Neuronal stem cell (in vitro differentiated cells): Measurements from ENCODE around the gene STXBP6.

Source experiments
- DNase-seq: peaks from one replicate; pipeline ENCODE4 v3.0.0-alpha.2; 2013; ENCODE audit warnings: low spot score
- H2AFZ ChIP-seq: one replicate; pipeline ENCODE4 v1.6.1; 2013; ENCODE audit warnings: mild to moderate bottlenecking, low read length, inconsistent platforms
- H2AK5ac ChIP-seq: 2 replicates; pipeline ENCODE4 v1.6.1; 2013; ENCODE audit warnings: low read depth, mild to moderate bottlenecking, inconsistent platforms, low read length, moderate library complexity, mixed read lengths
- H2BK120ac ChIP-seq: 2 replicates; pipeline ENCODE4 v1.6.1; 2013; ENCODE audit warnings: low read depth, mild to moderate bottlenecking, inconsistent platforms, low read length, moderate library complexity, mixed read lengths
- H2BK12ac ChIP-seq: one replicate; pipeline ENCODE4 v1.6.1; 2013; ENCODE audit warnings: low read length, inconsistent platforms
- H2BK15ac ChIP-seq: 2 replicates; pipeline ENCODE4 v1.6.1; 2013; ENCODE audit warnings: mild to moderate bottlenecking, low read length, inconsistent platforms, mixed read lengths
- H2BK5ac ChIP-seq: one replicate; pipeline ENCODE4 v1.6.1; 2013; ENCODE audit warnings: inconsistent platforms, mild to moderate bottlenecking, low read length, moderate library complexity
- H3K14ac ChIP-seq: one replicate; pipeline ENCODE4 v1.6.1; 2013; ENCODE audit warnings: low read length, inconsistent platforms
- H3K18ac ChIP-seq: 2 replicates; pipeline ENCODE4 v1.6.1; 2013; ENCODE audit warnings: low read length, inconsistent platforms
- H3K23ac ChIP-seq: 2 replicates; pipeline ENCODE4 v1.6.1; 2013; ENCODE audit warnings: low read depth, mild to moderate bottlenecking, mixed read lengths, low read length, inconsistent platforms; ENCODE audit not compliant: poor library complexity
- H3K27ac ChIP-seq: replicated peaks from 3 replicates; pipeline ENCODE4 v1.5.1; 2013; ENCODE audit warnings: low read length, inconsistent platforms
- H3K27me3 ChIP-seq, 3 experiments: 2 replicates each; pipeline ENCODE4 v1.6.1; 2013; ENCODE audit warnings: low read length in 3 of 3, mild to moderate bottlenecking in 2 of 3, inconsistent platforms in 1 of 3, low read depth in 1 of 3, mixed read lengths in 1 of 3, moderate library complexity in 1 of 3; ENCODE audit not compliant: control insufficient read depth in 3 of 3, insufficient read depth in 3 of 3
- H3K36me3 ChIP-seq, 2 donors: replicated peaks in 1 of 2; 2 replicates each; pipeline ENCODE4 v1.6.1; 2013; ENCODE audit warnings: low read length in 2 of 2; ENCODE audit not compliant: control insufficient read depth in 2 of 2, insufficient read depth in 2 of 2
- H3K4ac ChIP-seq: 2 replicates; pipeline ENCODE4 v1.6.1; 2013; ENCODE audit warnings: inconsistent platforms, mild to moderate bottlenecking, low read length, moderate library complexity
- H3K4me1 ChIP-seq, 2 donors: 1 replicate in 1 of 2; 2 replicates in 1 of 2; pipeline ENCODE4 v1.6.1; 2013; ENCODE audit warnings: low read length in 2 of 2, low read depth in 1 of 2; ENCODE audit not compliant: control insufficient read depth in 2 of 2, insufficient read depth in 1 of 2
- H3K4me2 ChIP-seq: one replicate; pipeline ENCODE4 v1.6.1; 2013; ENCODE audit warnings: mild to moderate bottlenecking, low read length, inconsistent platforms; ENCODE audit not compliant: insufficient read depth, poor library complexity, severe bottlenecking
- H3K4me3 ChIP-seq, 2 donors: 2 replicates each; pipeline ENCODE4 v1.5.1; 2013; ENCODE audit warnings: low read length in 2 of 2, mild to moderate bottlenecking in 2 of 2, inconsistent platforms in 1 of 2, moderate library complexity in 1 of 2
- H3K79me1 ChIP-seq: one replicate; pipeline ENCODE4 v1.6.1; 2013; ENCODE audit warnings: low read depth, mild to moderate bottlenecking, inconsistent platforms, low read length, moderate library complexity
- H3K9ac ChIP-seq: one replicate; pipeline ENCODE4 v1.6.1; 2013; ENCODE audit warnings: mild to moderate bottlenecking, low read depth, low read length, inconsistent platforms; ENCODE audit not compliant: poor library complexity
- H3K9me3 ChIP-seq, 2 donors: replicated peaks in 1 of 2; 2 replicates each; pipeline versions ENCODE3 to v1.6.1; 2013; ENCODE audit warnings: low read length in 2 of 2, mild to moderate bottlenecking in 2 of 2, inconsistent platforms in 1 of 2, low read depth in 1 of 2, mixed read lengths in 1 of 2, moderate library complexity in 1 of 2; ENCODE audit not compliant: control insufficient read depth in 2 of 2, insufficient read depth in 1 of 2
- H4K8ac ChIP-seq: one replicate; pipeline ENCODE4 v1.6.1; 2013; ENCODE audit warnings: low read depth, mild to moderate bottlenecking, inconsistent platforms, low read length, moderate library complexity
- H4K91ac ChIP-seq: one replicate; pipeline ENCODE4 v1.6.1; 2013; ENCODE audit warnings: low read length, low read depth, mild to moderate bottlenecking, inconsistent platforms; ENCODE audit not compliant: poor library complexity
- WGBS, 2 donors: extraction: QIAGEN DNeasy Blood & Tissue Kit; methylation state at CpG; one replicate each; pipeline ENCODE4 v1.1.7; 2013; ENCODE audit warnings: missing lambda C conversion rate in 2 of 2, mixed read lengths in 1 of 2; ENCODE audit not compliant: insufficient read length in 2 of 2, insufficient replicate concordance in 1 of 2; ENCODE audit errors: extremely low coverage in 2 of 2; 5-methylcytosine and 5-hydroxymethylcytosine counted together

STXBP6 gene

DNA sequence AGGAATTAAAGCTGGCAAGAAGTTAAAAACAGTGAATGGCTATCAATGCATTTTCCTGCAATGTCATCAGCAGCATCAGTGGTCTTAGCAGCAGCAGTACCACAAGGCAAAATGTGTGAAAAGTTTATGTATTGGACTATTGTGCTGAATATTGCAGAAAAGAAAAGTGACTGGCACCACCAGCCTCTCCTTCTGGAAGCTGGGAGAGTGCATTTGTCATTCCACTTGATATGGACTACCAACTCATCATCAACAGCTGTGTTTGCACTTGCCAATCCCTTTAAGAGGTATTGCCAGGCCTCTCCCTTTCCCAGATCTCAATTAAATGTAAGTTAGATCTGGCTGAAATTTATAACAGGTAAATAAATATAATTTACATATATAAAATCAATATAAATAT is 265.0 kb downstream of the STXBP6 start:
- Histone ChIP-seq H2BK120ac (no peak overlapping the region), H3K27me3 (no peaks in the 10 kb centered on the region), H3K4me1 (no peaks in the 10 kb centered on the region), H3K23ac (no peak overlapping the region), H3K79me1 (no peaks in the 10 kb centered on the region), H3K9me3 (no peaks in the 10 kb centered on the region), H4K91ac (no peak overlapping the region), H2BK12ac (no peak overlapping the region), H3K4ac (no peak overlapping the region), H3K4me3 (no peak overlapping the region), H3K36me3 (no peaks in the 10 kb centered on the region), H2AFZ (no peak overlapping the region), H2BK5ac (no peak overlapping the region), H3K27ac (no peak overlapping the region), H2BK15ac (no peak overlapping the region), H3K18ac (no peak overlapping the region), H2AK5ac (no peak overlapping the region), H3K4me2 (no peak overlapping the region), H3K14ac (no peak overlapping the region), H3K9ac (no peak overlapping the region), H4K8ac (no peak overlapping the region)
- no peak for DNase-seq

DNA sequence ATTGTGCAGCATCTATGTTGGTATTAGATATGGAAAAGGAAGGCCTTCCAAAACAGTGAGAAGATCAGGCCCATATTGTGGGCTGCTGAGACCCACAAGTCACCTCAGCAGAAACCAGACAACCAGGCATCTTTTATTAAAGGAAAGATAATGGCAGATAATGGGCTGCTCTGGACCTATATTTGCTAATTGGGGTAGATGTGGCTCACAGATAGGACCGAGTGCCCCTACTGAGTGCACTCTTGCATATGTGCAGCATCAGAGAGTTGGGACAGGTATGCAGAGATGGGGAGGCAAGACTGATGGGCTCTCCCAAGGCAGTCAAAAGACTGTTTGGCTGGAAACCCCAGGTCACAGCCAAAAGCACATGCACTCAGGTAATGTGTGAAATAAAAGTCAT is 266.2 kb downstream of the STXBP6 start:
- Histone ChIP-seq H2AK5ac (no peak overlapping the region), H3K36me3 (no peaks in the 10 kb centered on the region), H3K4me1 (no peaks in the 10 kb centered on the region), H3K4me3 (no peak overlapping the region), H3K79me1 (no peaks in the 10 kb centered on the region), H3K27ac (no peak overlapping the region), H2BK120ac (no peak overlapping the region), H3K4me2 (no peak overlapping the region), H3K23ac (no peak overlapping the region), H3K4ac (no peak overlapping the region), H3K27me3 (no peaks in the 10 kb centered on the region), H3K18ac (no peak overlapping the region), H4K8ac (no peak overlapping the region), H2AFZ (no peak overlapping the region), H2BK5ac (no peak overlapping the region), H3K9me3 (no peaks in the 10 kb centered on the region), H2BK15ac (no peak overlapping the region), H4K91ac (no peak overlapping the region), H3K9ac (no peak overlapping the region), H3K14ac (no peak overlapping the region), H2BK12ac (no peak overlapping the region)
- no peak for DNase-seq
- no CpG with 5 or more reads among the region's 1 CpG for WGBS, 2 donors

GRCh38 chr14:24780281-24780680 is 269.7 kb downstream of the STXBP6 start:
- H4K8ac ChIP-seq, result no peak overlapping the region
- H2BK5ac ChIP-seq, result no peak overlapping the region
- no peak overlapping the region for H3K4me3 ChIP-seq
- no peak overlapping the region for H3K27ac ChIP-seq
- no peaks in the 10 kb centered on the region for H3K36me3 ChIP-seq
- no peak overlapping the region for H3K4ac ChIP-seq
- H4K91ac ChIP-seq, result no peak overlapping the region
- no peak overlapping the region for H3K18ac ChIP-seq
- H3K4me2 ChIP-seq, result no peak overlapping the region
- H2BK15ac ChIP-seq, result no peak overlapping the region
- no peak overlapping the region for H2AFZ ChIP-seq
- no peaks in the 10 kb centered on the region for H3K27me3 ChIP-seq
- no peaks in the 10 kb centered on the region for H3K9me3 ChIP-seq
- no peak overlapping the region for H2BK12ac ChIP-seq
- no peak for DNase-seq
- H2AK5ac ChIP-seq, result no peak overlapping the region
- H3K23ac ChIP-seq, result no peak overlapping the region
- H3K79me1 ChIP-seq, result no peaks in the 10 kb centered on the region
- no peaks in the 10 kb centered on the region for H3K4me1 ChIP-seq
- no peak overlapping the region for H2BK120ac ChIP-seq
- no peak overlapping the region for H3K9ac ChIP-seq
- H3K14ac ChIP-seq, result no peak overlapping the region
- WGBS, 2 donors, result no CpG with 5 or more reads among the region's 5 CpGs

DNA sequence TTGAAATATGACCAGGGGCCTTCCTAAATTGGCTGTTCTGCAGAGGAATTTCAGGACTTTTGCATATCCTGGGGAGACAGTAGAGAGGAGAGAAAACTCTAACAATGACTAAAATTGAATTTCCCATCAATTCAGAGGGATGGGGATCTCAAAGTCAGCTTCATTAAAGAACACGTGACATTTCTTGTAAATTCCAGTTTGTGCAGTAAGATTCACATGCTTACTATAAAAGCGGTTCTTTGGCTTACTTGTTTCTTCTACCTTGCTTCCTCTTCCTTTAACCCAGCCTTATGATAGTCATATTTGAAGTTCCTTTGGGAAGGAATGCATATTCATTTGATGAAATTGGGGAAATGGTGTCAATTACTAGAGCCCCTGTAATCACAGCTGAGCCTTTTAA is 272.3 kb downstream of the STXBP6 start:
- Histone ChIP-seq H3K36me3 (no peaks in the 10 kb centered on the region), H3K4me2 (no peak overlapping the region), H2BK12ac (no peak overlapping the region), H3K18ac (no peak overlapping the region), H2BK120ac (no peak overlapping the region), H3K4me1 (no peaks in the 10 kb centered on the region), H4K8ac (no peak overlapping the region), H2AK5ac (no peak overlapping the region), H2BK15ac (no peak overlapping the region), H2BK5ac (no peak overlapping the region), H3K4me3 (no peak overlapping the region), H3K79me1 (no peaks in the 10 kb centered on the region), H4K91ac (no peak overlapping the region), H3K14ac (no peak overlapping the region), H2AFZ (no peak overlapping the region), H3K27me3 (no peaks in the 10 kb centered on the region), H3K27ac (no peak overlapping the region), H3K4ac (no peak overlapping the region), H3K23ac (no peak overlapping the region), H3K9ac (no peak overlapping the region), H3K9me3 (no peaks in the 10 kb centered on the region)
- no CpG with 5 or more reads among the region's 2 CpGs for WGBS, 2 donors
- no peak for DNase-seq
